Uterus (tissue), 4 donors: ENCODE data around the gene NR2F6. TPM values are rescaled to one million over a fixed set of nuclear protein-coding genes. Genes with fewer than 3 reads are reported as not detected.

Experiments
- DNase-seq, 2 donors: peaks; one replicate each; pipeline ENCODE4 v3.0.0-alpha.2; 2019 to 2020
- H3K27ac ChIP-seq, 2 donors: fragments of 200-600 bp; sonication (generic); 1 replicate in 1 of 2; 2 replicates in 1 of 2; pipeline ENCODE4 v1.5.1; 2016 to 2018
- H3K27me3 ChIP-seq, 2 donors: fragments of 200-600 bp; sonication (generic); one replicate each; pipeline ENCODE4 v1.5.1; 2018 to 2019; ENCODE audit warnings: control low read depth in 1 of 2
- H3K36me3 ChIP-seq, 2 donors: fragments of 200-600 bp; sonication (generic); one replicate each; pipeline ENCODE4 v1.5.1; 2019; ENCODE audit warnings: control low read depth in 1 of 2
- H3K4me1 ChIP-seq, 2 donors: fragments of 200-600 bp; sonication (generic); one replicate each; pipeline ENCODE4 v1.5.1; 2018 to 2019; ENCODE audit warnings: control low read depth in 1 of 2
- H3K4me3 ChIP-seq, 2 donors: fragments of 200-600 bp; sonication (generic); 1 replicate in 1 of 2; 2 replicates in 1 of 2; pipeline ENCODE4 v1.5.1; 2018 to 2019; ENCODE audit warnings: mild to moderate bottlenecking in 1 of 2
- H3K9me3 ChIP-seq, 2 donors: fragments of 200-600 bp; sonication (generic); one replicate each; pipeline ENCODE4 v1.5.1; 2019; ENCODE audit warnings: control low read depth in 1 of 2
- CTCF ChIP-seq, 4 experiments: fragments of 200-600 bp in 2 of 4; fragments of 450-650 bp in 2 of 4; sonication (generic) in 2 of 4; IDR thresholded peaks; one replicate each; pipeline ENCODE4 v1.5.1; 2016 to 2019; ENCODE audit warnings: antibody characterized with exemption in 4 of 4, mild to moderate bottlenecking in 2 of 4, moderate library complexity in 1 of 4
- POLR2A ChIP-seq, 2 donors: fragments of 450-650 bp; IDR thresholded peaks; one replicate each; pipeline ENCODE4 v1.6.1; 2016; ENCODE audit warnings: antibody characterized with exemption in 2 of 2, mild to moderate bottlenecking in 1 of 2, moderate library complexity in 1 of 2
- intact Hi-C: fragments of 100-400 bp; cut with DNase I; formaldehyde crosslinking; loops from one replicate; pipeline ENCODE4 v1.15.1; 2023; ENCODE audit warnings: low total_unique reads
- total RNA-seq, 4 donors: library from RNA; depleted of rRNA in 3 of 4; stranded (reverse); fragments of >200 nt in 3 of 4; gene quantifications; one replicate each; pipeline versions ENCODE4 v1.1.0 to v1.2.4, GENCODE V29; 2014 to 2023
- donor health status: DM: yes; HTN: yes; CAD: no.

Gene NR2F6
- total RNA-seq, 4 donors from 2014 or later, result 14.3 to 45.0 (median 36.0) TPM

- TF ChIP-seq POLR2A (IDR thresholded peaks at IDR 0.05) (no peak), CTCF (IDR thresholded peaks at IDR 0.05) (no peak)
- Histone ChIP-seq H3K4me1 (no peaks in the 10 kb centered on the region), H3K27ac (no peak overlapping the region), H3K27me3 (no peaks in the 10 kb centered on the region), H3K36me3 (no peaks in the 10 kb centered on the region), H3K4me3 (no peak overlapping the region), H3K9me3 (no peaks in the 10 kb centered on the region)
- intact Hi-C loops, result no loop called here
- DNase-seq, result no peak
Observed at GRCh38 chr19:17183271-17183761, 62.4 kb downstream of the NR2F6 start.

Other genes with a start within 250 kb of the NR2F6 start
- gene CPAMD8, start 219.1 kb downstream of the NR2F6 start, total RNA-seq, result 10 to 100 TPM in 3 of 4 donors, 1 to 10 TPM in 1; 2.8 to 18.3 (median 15.7) TPM
- 10 to 100 TPM in 2 of 4 donors, 1 to 10 TPM in 2; 2.6 to 11.5 (median 6.9) TPM for gene HAUS8, start 170.5 kb downstream of the NR2F6 start, total RNA-seq
- 100 to 1,000 TPM in 1 of 4 donors, 10 to 100 TPM in 3; 17.6 to 117 (median 54.1) TPM for gene MYO9B, start 170.1 kb downstream of the NR2F6 start, total RNA-seq
- 10 to 100 TPM; 11.5 to 43.5 (median 22.2) TPM for gene USE1, start 30.6 kb downstream of the NR2F6 start, total RNA-seq
- 10 to 100 TPM in 2 of 4 donors, 1 to 10 TPM in 1, not detected in 1; 5.9 to 32.6 (median 17.6) TPM for gene OCEL1, start 19.7 kb downstream of the NR2F6 start, total RNA-seq
- gene USHBP1, start 18.8 kb upstream of the NR2F6 start, total RNA-seq, result 10 to 100 TPM in 2 of 4 donors, 1 to 10 TPM in 2; 3.5 to 23.8 (median 13.0) TPM
- gene BABAM1, start 21.5 kb upstream of the NR2F6 start, total RNA-seq, result 100 to 1,000 TPM in 2 of 4 donors, 10 to 100 TPM in 2; 58.1 to 240 (median 97.2) TPM
- gene ANKLE1, start 36.0 kb upstream of the NR2F6 start, total RNA-seq, result 1 to 10 TPM in 2 of 4 donors, not detected in 2; 1.6 to 2.4 TPM
- 100 to 1,000 TPM in 1 of 4 donors, 10 to 100 TPM in 2, 1 to 10 TPM in 1; 9.0 to 115 (median 19.2) TPM for gene ABHD8, start 57.5 kb upstream of the NR2F6 start, total RNA-seq
- gene MRPL34, start 60.0 kb upstream of the NR2F6 start, total RNA-seq, result 100 to 1,000 TPM in 2 of 4 donors, 10 to 100 TPM in 2; 30.9 to 289 (median 97.2) TPM
- gene DDA1, start 63.6 kb upstream of the NR2F6 start, total RNA-seq, result 10 to 100 TPM in 2 of 4 donors, 1 to 10 TPM in 2; 2.8 to 22.2 (median 8.9) TPM
- gene ANO8, start 88.9 kb upstream of the NR2F6 start, total RNA-seq, result 10 to 100 TPM in 1 of 4 donors, 1 to 10 TPM in 2, under 1 TPM in 1; 0.51 to 12.6 (median 7.6) TPM
- 10 to 100 TPM in 3 of 4 donors, under 1 TPM in 1; 0.88 to 31.2 (median 24.4) TPM for gene GTPBP3, start 91.6 kb upstream of the NR2F6 start, total RNA-seq
- gene PLVAP, start 131.4 kb upstream of the NR2F6 start, total RNA-seq, result 100 to 1,000 TPM in 2 of 4 donors, 10 to 100 TPM in 1, 1 to 10 TPM in 1; 4.7 to 204 (median 87.4) TPM
- gene CCDC194, start 148.3 kb upstream of the NR2F6 start, total RNA-seq, result 1 to 10 TPM in 1 of 4 donors, not detected in 3; 2.5 TPM
- gene BST2, start 159.7 kb upstream of the NR2F6 start, total RNA-seq, result 100 to 1,000 TPM in 3 of 4 donors, 10 to 100 TPM in 1; 84.6 to 267 (median 195) TPM
- gene MVB12A, start 174.1 kb upstream of the NR2F6 start, total RNA-seq, result 10 to 100 TPM in 3 of 4 donors, 1 to 10 TPM in 1; 3.8 to 46.7 (median 26.5) TPM
- 10 to 100 TPM in 1 of 4 donors, 1 to 10 TPM in 2, not detected in 1; 2.2 to 16.5 (median 3.9) TPM for gene TMEM221, start 202.7 kb upstream of the NR2F6 start, total RNA-seq
- gene NXNL1, start 215.0 kb upstream of the NR2F6 start, total RNA-seq, result not detected
- 10 to 100 TPM in 3 of 4 donors, 1 to 10 TPM in 1; 7.1 to 36.5 (median 26.9) TPM for gene SLC27A1, start 224.6 kb upstream of the NR2F6 start, total RNA-seq